ENCODE measurements around the gene EIPR1.

GRCh38 chr2:3344897-3345296 is 32.7 kb downstream of the EIPR1 start:
- TF ChIP-seq CTCF (IDR thresholded peaks at IDR 0.05; ENCODE audit: insufficient read depth, low read depth, low read length): no peak
- TF ChIP-seq EZH2 (IDR thresholded peaks at IDR 0.05; ENCODE audit: insufficient read depth, low read length): no peak
